Diencephalon (tissue), 1 donor: ENCODE data around the gene CALHM4. TPM values are rescaled to one million over a fixed set of nuclear protein-coding genes. Genes with fewer than 3 reads are reported as not detected.

ENCODE experiments used
- total RNA-seq: library from RNA; depleted of rRNA; stranded (reverse); fragments of >200 nt; gene quantifications from one replicate; pipeline ENCODE4 v1.2.3, GENCODE V29; 2014

Gene CALHM4
- 0.46 TPM for total RNA-seq

GRCh38 chr6:116553451-116553850 is at the start of gene CALHM4:
CALHM4 (plus strand) TSS chr6:116553751; CDS start chr6:116553794, 43 bp downstream.

GRCh38 chr6:116511424-116512110 is 42.0 kb upstream of the CALHM4 start, which contains the start of gene CALHM5:
CALHM5 (plus strand) TSS chr6:116511639; CDS start chr6:116511697, 58 bp downstream.

GRCh38 chr6:116545651-116546050 is 7.9 kb upstream of the CALHM4 start, which contains the start of gene TRAPPC3L:
TRAPPC3L (minus strand) TSS chr6:116545684; CDS start chr6:116545514, 170 bp downstream.

GRCh38 chr6:116570856-116571682 is 17.5 kb downstream of the CALHM4 start, which contains the start of gene RWDD1:
RWDD1 (plus strand) TSS chr6:116571504; CDS start chr6:116571583, 79 bp downstream.

Other genes with a start within 250 kb of the CALHM4 start
- gene DSE, start 182.8 kb upstream of the CALHM4 start, total RNA-seq: 20.1 TPM
- 8.5 TPM for gene CALHM6, start 92.4 kb upstream of the CALHM4 start, total RNA-seq
- gene CALHM5, start 42.1 kb upstream of the CALHM4 start, total RNA-seq: 1.2 TPM
- gene TRAPPC3L, start 8.1 kb upstream of the CALHM4 start, total RNA-seq: 0.69 TPM
- 47.7 TPM for gene RWDD1, start 17.8 kb downstream of the CALHM4 start, total RNA-seq
- gene RSPH4A, start 62.7 kb downstream of the CALHM4 start, total RNA-seq: 16.1 TPM
- 34.8 TPM for gene ZUP1, start 115.0 kb downstream of the CALHM4 start, total RNA-seq
- 35.3 TPM for gene KPNA5, start 127.5 kb downstream of the CALHM4 start, total RNA-seq
- gene FAM162B, start 212.0 kb downstream of the CALHM4 start, total RNA-seq: 2.8 TPM